BJ (cell line): ENCODE measurements around the gene COL5A1. TPM values are rescaled to one million over a fixed set of nuclear protein-coding genes. Genes with fewer than 3 reads are reported as not detected.
"Not testable (repeated sequence)": the region's sequence is repeated elsewhere in the genome, so short reads cannot be mapped to it uniquely, and the experiment has no call there.

Source experiments
- CTCF ChIA-PET: fragments of 350-600 bp; formaldehyde crosslinking; extraction: SDS; loops from one replicate; lab custom pipeline; 2021; ENCODE audit warnings: antibody characterized with exemption, inconsistent platforms; lab: Yijun Ruan, JAX
- POLR2A ChIA-PET: fragments of 300-600 bp; sonication (Branson Sonifier 250); formaldehyde crosslinking; extraction: SDS; loops from one replicate; lab custom pipeline; 2021; ENCODE audit warnings: antibody characterized with exemption; lab: Charles Lee
- DNase-seq: peaks from one replicate; pipeline ENCODE4 v3.0.0-alpha.2; 2011; ENCODE audit warnings: low read depth
- H3K27me3 ChIP-seq: 2 replicates; pipeline ENCODE4 v1.6.0; 2011; ENCODE audit warnings: low read length; ENCODE audit not compliant: control insufficient read depth, insufficient read depth
- H3K36me3 ChIP-seq: 2 replicates; pipeline ENCODE4 v1.5.1; 2011; ENCODE audit warnings: low read length; ENCODE audit not compliant: control insufficient read depth, insufficient read depth
- H3K4me3 ChIP-seq: 2 replicates; pipeline ENCODE4 v1.5.1; 2011; ENCODE audit warnings: low read depth, mild to moderate bottlenecking, control low read depth, low read length
- CTCF ChIP-seq: IDR thresholded peaks from 2 replicates; pipeline ENCODE4 v1.5.1; 2011; ENCODE audit warnings: low read depth, mild to moderate bottlenecking, control low read depth, inconsistent platforms, low read length, moderate library complexity; ENCODE audit not compliant: insufficient read depth
- polyA plus RNA-seq: library from polyadenylated mRNA; depleted of rRNA; stranded (reverse); fragments of >200 nt; gene quantifications from 2 replicates; pipeline ENCODE4 v1.2.3, GENCODE V29; 2011

COL5A1 gene
- polyA plus RNA-seq, 1 experiment, result 251 TPM

GRCh38 chr9:134709512-134710270, 68.1 kb downstream of the COL5A1 start:
- DNase-seq, result no peak
- ChIA-PET POLR2A (no interaction called here), CTCF (interaction anchor here (0.6 to 1.2 kb wide), 2 partner anchors 12 to 234 kb away, joined by 3 to 4 read pairs; no protein-coding TSS in a partner anchor)
- no peak for TF ChIP-seq CTCF
- Histone ChIP-seq H3K27me3 (no peaks in the 10 kb centered on the region), H3K36me3 (peaks cover 54% of the 10 kb centered on the region), H3K4me3 (no peak overlapping the region)

DNA sequence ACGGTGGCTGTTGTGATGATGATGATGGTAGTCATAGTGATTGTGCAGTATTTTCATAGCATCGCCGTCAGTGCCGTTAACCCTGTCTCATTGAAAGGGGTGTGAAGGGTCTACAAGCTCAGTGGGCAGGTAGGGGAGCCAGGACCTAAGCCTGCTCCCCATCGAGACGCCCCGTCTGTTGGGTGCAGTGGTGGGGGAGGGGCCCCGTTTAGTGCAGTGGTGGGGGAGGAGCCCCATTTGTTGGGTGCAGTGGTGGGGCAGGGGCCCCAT, 68.6 kb downstream of the COL5A1 start:
- ChIA-PET POLR2A (no interaction called here), CTCF (interaction anchor here (0.6 kb wide), 1 partner anchor 235 kb away, joined by 3 read pairs; no protein-coding TSS in a partner anchor)
- H3K4me3 ChIP-seq, result no peak overlapping the region
- H3K36me3 ChIP-seq, result peaks cover 52% of the 10 kb centered on the region
- H3K27me3 ChIP-seq, result no peaks in the 10 kb centered on the region
- no peak for TF ChIP-seq CTCF
- no peak for DNase-seq

GRCh38 chr9:134710901-134711300, 69.3 kb downstream of the COL5A1 start:
- DNase-seq, result no peak
- H3K36me3 ChIP-seq, result peaks cover 46% of the 10 kb centered on the region
- no peak for TF ChIP-seq CTCF
- POLR2A ChIA-PET, result no interaction called here
- H3K27me3 ChIP-seq, result no peaks in the 10 kb centered on the region
- H3K4me3 ChIP-seq, result no peak overlapping the region
- CTCF ChIA-PET, result no interaction called here

- Histone ChIP-seq H3K4me3 (no peak overlapping the region), H3K27me3 (no peaks in the 10 kb centered on the region), H3K36me3 (peaks cover 49% of the 10 kb centered on the region)
- ChIA-PET POLR2A (no interaction called here), CTCF (no interaction called here)
- no peak for TF ChIP-seq CTCF
- DNase-seq, result no peak
Measured at GRCh38 chr9:134712243-134712642, 70.6 kb downstream of the COL5A1 start.

GRCh38 chr9:134712926-134713325, 71.3 kb downstream of the COL5A1 start:
- Histone ChIP-seq H3K4me3 (no peak overlapping the region), H3K27me3 (no peaks in the 10 kb centered on the region), H3K36me3 (peaks cover 49% of the 10 kb centered on the region)
- ChIA-PET CTCF (no interaction called here), POLR2A (no interaction called here)
- no peak for TF ChIP-seq CTCF
- DNase-seq, result no peak

- H3K36me3 ChIP-seq, result peaks cover 56% of the 10 kb centered on the region
- H3K4me3 ChIP-seq, POLR2A ChIA-PET, DNase-seq, CTCF ChIA-PET, H3K27me3 ChIP-seq: not testable (repeated sequence)
Measured at GRCh38 chr9:134715536-134715935, 73.9 kb downstream of the COL5A1 start.
